ENCODE data around the gene CCL1.
"Not testable (repeated sequence)": the region's sequence is repeated elsewhere in the genome, so short reads cannot be mapped to it uniquely, and the experiment has no call there.

CCL1 gene

DNA sequence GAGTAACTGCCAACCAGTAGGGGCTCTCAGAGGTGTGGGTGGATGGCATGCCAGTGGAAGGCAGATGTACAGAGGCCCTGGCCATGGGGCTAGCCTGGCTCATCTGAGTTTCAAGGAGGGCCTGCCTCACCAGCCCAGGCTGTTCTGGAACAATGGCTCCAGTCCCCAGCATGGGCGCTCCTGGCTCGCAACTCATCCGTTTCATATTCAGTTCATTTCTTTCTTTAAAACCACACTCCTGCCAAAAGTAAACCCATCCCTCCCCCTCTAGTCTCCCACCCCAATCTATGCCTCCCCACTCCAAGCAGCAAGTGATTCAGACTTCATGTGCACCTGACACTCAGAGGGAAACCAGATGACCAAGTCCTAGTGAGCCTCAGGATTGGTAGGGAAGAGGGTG is 4.4 kb downstream of the CCL1 start:
- no peak for DNase-seq (ENCODE audit: low spot score)

DNA sequence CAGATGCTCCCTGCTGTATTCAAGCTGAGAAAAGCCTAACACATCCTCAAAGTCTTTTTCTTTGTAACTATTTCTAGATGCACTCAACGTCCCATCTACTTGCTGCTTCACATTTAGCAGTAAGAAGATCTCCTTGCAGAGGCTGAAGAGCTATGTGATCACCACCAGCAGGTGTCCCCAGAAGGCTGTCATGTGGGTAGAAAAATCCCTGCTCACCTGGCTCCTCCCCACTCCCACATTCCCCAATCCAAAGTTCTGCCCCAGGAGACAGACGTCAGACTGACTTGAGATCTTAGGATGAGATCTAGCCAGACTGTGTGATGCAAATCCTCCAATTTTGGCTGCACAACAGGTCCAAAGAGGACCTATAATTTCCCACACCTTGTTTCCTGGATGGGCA is 5.6 kb downstream of the CCL1 start:
- DNase-seq (ENCODE audit: low spot score) = no peak

DNA sequence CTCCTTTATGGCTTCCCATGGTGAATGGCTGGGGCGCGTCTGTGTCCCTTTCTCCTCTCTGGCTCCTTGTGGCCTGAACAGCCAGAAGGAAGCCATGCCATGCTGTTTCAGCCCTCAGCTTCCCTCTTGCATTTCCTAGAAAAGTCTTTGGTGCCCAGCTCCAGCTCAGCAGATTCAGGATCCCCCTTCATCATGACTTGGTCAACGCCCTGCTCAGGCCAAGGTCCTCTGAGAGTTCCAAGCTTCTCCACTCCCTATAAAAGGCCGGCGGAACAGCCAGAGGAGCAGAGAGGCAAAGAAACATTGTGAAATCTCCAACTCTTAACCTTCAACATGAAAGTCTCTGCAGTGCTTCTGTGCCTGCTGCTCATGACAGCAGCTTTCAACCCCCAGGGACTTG is 6.8 kb downstream of the CCL1 start, which contains the start of gene CCL13:
Gene CCL13 (plus strand): TSS at position 287 of the 400 bp plus-strand sequence. CDS start 47 bp downstream, at position 334.
- DNase-seq (ENCODE audit: low spot score) = no peak

DNA sequence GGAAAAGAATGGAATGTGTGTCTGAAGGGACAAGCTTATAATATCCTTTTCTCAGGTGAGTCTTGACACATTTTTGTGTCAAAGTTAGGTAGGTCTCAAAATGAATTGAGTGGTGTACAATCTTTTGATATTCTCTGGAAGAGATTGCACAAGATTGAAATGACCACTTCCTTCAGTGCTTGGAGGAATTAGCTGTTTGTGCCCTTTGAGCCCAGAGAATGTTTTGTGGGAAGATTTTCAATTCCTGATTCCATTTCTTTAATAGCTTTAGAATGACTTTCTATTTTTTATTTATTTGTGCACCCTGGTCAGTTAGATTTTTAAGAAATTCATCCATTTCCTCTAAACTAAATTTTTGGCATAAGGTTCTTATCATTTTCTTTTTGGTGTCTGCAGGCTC is 8.4 kb downstream of the CCL1 start:
- DNase-seq (ENCODE audit: low spot score) = no peak

DNA sequence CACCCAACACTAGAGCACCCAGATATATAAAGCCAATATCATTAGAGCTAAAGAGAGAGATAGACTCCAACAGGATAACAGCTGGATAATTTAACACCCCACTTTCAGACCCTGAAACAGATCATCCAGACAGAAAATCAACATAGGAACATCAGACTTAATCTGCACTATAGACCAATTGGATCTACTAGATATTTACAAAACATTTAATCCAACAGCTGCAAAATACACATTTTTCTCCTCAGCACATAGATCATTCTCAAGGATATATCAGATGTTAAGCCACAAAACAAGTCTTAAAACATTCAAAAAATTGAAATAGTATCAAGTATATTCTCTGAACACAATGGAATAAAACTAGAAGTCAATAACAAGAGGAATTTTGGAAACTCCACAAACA is 10.8 kb downstream of the CCL1 start:
- DNase-seq (ENCODE audit: low spot score) = no peak

DNA sequence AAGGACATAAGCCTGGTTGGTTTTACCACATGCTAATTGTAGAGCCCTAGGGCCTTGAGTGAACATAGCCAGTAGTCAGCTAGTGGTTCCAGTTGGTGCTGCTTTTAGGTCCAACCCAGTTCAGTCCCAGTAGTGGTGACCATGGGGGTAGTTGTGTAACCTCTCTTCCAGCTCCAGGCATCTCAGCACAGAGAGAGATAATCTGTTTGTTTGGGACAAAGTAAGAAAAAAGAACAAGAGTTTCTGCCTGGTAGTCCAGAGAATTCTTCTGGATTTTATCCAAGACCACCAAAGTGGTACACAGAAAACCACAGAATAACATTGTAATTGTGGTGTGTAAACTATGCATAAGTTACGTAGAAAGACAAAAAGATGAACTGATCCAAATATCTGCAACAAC is 11.9 kb downstream of the CCL1 start:
- no peak for DNase-seq (ENCODE audit: low spot score)

DNA sequence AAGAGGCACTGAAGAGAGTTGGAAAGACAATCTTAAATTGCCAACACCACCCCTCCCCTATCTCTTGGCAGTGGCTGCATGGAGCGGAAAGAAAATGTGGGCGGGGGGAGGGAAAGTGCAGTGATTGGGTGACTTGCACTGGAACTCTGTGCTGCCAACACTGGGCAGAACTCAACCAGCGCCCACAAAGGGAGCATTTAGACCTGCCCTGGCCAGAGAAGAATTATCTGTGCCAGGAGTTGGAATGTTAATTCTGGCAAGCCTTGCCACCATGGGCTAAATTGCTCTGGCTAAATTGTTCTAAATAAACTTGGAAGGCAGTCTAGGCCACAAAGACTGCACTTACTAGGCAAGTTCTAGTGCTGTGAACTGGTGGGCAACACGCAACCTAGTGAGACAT is 13.3 kb downstream of the CCL1 start:
- DNase-seq (ENCODE audit: low spot score) = no peak

DNA sequence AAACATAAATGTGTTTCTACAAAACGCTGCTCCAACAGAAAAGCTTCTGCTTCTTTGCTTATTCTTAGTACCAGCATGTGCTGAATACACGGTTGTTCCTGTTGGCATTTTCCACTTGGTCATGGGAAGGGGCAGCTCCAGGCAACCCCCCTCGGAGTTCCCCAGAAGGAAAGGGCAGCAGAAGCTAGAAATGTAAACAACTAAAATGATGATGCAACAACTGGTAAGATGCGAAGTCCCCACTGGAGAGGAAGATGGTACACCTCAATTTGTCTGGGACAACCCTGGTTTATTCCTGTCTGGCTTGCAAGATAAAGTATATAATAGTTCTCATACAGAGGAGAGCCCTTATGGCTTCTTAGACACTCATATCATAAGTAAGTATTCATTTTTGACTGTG is 16.0 kb downstream of the CCL1 start:
- no peak for DNase-seq (ENCODE audit: low spot score)

DNA sequence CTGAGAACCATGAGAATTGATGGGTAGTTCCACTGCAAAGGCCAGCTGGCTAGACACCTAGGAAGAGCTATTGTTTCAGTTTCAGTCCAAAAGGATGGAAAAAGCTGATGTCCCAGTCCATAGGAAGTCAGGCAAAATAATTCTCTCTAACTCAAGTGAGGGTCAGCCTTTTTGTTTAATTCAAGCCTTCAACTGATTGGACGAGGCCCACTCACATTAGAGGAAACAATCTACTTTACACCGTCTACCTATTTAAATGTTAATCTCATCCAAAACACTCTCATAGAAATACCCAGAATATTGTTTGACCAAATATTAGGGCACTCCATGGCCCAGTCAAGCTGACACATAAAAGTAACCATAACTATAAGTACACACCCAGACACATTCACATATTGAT is 21.1 kb downstream of the CCL1 start:
- DNase-seq (ENCODE audit: low spot score) = no peak

DNA sequence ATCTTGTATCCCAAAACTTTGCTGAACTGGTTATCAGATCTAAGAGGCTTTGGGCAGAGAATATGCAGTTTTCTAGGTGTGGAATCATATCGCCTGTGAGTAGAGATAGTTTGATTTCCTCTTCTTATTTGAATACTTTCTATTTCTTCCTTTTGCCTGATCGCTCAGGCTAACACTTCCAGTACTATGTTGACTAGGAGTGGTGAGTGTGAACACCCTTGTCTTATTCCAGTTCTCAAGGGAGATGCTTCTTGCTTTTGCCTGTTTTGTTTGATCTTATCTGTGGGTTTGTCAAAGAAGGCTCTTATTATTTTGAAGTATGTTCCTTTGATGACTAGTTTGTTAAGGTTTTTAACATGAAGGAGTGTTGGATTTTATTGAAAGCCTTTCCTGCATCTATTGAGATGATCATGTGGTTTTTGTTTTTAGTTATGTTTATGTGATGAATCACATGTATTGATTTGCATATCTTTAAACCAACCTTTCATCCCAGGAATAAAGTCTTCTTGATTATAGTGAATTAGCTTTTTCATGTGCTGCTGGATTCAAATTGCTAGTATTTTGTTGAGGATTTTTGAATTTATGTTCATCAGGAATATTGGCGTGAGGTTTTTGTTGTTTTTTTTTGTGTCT is 23.8 kb downstream of the CCL1 start:
- DNase-seq (ENCODE audit: low spot score) = no peak

DNA sequence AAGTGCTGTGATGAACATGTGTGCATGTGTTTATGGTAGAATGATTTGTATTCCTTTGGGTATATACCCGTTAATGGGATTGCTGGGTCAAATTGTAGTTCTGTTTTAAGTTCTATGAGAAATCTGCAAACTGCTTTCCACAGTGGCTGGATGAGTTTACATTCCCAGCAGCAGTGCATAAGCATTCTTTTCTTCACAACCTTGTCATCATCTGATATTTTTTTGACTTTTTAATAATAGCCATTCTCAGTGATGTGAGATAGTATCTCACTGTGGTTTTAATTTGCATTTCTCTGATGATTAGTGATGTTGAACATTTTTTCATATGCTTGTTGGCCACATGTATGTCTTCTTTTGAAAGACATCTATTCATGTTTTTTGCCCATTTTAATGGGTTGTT is 25.3 kb downstream of the CCL1 start:
- no peak for DNase-seq (ENCODE audit: low spot score)

DNA sequence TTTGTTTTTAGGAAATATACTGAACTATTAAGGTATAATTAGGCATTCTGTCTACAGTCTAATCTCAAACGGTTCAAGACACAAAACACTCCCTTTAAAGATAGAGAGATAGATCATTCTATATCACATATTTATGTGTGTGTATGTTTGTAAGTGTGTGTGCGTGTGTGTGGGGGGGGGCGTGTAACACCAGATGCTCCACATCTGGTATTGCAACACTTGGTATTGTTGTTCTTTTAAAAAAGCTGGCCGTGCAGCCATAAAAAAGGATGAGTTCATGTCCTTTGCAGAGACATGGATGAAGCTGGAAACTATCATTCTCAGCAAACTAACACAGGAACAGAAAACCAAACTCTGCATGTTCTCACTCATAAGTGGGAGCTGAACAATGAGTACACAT is 35.5 kb downstream of the CCL1 start:
- not testable (repeated sequence) for DNase-seq (ENCODE audit: low spot score)

DNA sequence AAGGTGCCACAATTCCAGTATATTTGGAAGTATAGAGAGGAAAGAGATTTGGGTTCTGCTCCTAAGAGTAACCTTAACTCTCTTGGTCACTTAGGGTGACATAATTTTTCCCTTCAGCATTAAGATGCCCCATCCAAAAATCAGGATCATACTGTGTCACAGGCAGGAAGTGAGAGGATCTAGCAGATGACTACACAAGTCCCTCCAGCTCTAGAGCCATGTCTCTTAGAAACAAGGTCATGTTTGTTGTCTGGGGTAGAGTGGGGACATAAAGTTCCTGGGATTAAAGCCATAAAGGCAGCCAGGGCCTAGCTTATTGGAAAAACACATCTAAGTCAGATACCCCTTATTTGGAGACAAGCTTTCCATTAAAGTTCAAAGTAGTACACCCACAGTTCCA is 41.1 kb downstream of the CCL1 start:
- DNase-seq (ENCODE audit: low spot score) = no peak

DNA sequence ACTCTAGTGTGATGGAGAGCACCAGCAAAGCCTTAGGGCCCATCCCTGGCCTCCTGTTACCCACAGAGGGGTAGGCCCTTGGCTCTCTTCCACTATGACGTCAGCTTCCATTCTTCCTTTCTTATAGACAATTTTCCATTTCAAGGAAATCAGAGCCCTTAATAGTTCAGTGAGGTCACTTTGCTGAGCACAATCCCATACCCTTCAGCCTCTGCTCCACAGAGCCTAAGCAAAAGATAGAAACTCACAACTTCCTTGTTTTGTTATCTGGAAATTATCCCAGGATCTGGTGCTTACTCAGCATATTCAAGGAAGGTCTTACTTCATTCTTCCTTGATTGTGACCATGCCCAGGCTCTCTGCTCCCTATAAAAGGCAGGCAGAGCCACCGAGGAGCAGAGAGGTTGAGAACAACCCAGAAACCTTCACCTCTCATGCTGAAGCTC is 44.0 kb downstream of the CCL1 start, which contains the start of gene CCL8:
Gene CCL8 (plus strand): TSS at position 397 of the 445 bp plus-strand sequence. CDS start 67 bp downstream, outside the sequence.
- DNase-seq (ENCODE audit: low spot score) = no peak

DNA sequence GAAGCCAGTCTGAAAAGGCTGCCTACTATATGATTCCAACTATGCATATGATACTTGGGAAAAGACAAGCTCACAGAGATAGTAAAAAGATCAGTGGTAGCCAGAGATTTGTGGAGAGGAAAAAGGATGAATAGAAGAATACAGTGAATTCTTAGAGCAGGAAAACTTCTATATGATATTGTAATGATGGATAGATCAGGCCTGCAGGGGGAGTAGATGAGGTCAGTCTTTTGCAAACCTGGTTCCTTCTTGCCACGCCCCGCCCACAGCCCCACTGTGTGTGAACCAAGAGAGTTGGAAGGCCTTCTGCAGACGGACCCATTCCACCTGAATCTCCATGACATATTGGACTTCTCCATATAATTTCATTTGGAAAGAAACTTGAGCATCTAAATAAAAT is 44.6 kb downstream of the CCL1 start:
- DNase-seq (ENCODE audit: low spot score) = no peak

DNA sequence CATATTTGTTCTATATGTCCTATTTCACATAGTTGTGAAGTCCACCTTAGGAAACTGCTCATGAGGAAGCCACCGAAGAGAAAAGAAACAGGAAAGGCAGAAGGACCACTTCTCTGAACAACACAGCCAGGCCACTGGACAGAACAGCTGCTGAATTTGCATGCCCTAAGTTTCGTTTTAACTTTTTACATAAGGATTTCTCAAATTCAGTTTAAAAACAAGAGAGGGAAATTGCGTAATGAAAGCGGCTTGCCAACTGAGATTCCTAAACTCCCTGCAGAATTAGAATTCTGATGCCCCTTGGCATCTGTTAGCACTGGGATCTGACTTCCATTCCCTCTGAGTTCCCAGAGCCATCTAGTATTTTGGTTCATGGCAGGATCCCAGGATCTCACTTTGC is 48.8 kb downstream of the CCL1 start:
- no peak for DNase-seq (ENCODE audit: low spot score)

DNA sequence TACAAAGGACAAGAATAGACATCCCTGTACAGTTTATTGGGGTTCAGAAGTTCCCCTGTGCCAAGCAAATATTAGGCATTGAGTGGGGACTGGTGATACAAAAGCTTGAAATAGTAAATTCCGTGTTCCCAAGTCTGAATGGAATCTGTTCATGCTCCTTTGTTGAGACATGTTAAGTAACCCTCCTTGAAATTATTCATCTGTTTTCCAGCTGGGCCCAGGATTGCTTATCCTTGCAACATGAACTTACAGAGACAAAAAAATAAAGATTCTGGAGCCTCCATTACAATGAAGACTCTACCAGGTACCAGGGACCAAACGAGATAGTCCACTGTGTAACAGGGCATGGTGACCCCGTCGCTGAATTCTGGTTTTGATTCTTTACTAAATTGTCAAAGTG is 49.9 kb downstream of the CCL1 start:
- DNase-seq (ENCODE audit: low spot score) = no peak

DNA sequence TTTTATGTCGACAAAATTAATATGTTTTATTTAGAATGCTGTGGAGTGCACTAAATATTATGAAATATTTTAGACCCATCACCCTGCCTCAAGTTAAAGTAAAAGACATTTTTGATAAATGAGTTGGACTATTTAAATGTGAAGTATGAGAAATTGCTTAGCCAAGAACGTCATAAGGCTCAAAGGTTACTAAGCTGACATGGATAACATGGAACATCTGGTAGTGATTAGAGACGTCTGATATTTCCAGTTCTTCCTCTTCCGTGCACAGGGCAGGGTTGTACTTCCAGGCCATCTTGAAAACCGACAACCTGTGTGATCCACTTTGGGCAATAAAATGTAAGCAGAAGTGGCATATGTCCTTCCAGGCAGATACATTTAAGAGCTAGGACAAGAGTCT is 51.0 kb downstream of the CCL1 start:
- no peak for DNase-seq (ENCODE audit: low spot score)

DNA sequence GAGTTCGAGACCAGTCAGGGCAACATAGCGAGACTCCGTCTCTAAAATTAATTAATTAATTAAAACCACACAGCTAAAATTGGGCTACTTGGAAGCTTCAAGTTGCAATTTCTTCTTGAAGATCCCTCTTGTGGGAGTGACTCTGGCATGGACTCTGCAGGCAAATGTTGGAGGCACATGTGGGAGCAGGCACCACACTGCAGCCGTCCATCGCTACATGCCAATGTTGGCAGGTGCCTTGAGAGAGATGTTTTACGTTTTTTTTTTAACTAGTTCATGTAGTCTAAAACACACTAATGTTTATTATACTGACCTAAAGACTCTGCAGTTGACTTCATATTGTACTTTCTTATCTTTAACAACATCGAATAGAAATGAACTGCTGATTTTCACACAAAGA is 51.7 kb downstream of the CCL1 start:
- no peak for DNase-seq (ENCODE audit: low spot score)

Measured in COLO829 (cell line).